Stimulated activated CD8-positive, alpha-beta memory T cell treated with anti-CD3 and anti-CD28 coated beads, Interleukin-4, amount 100 ng/mL, for 48 hours (primary cell): ENCODE measurements around the gene PIPOX.

Experiments
- DNase-seq: peaks from one replicate; pipeline ENCODE4 v3.0.0-alpha.2; 2020

The PIPOX gene

GRCh38 chr17:29103341-29103740 is 60.4 kb downstream of the PIPOX start:
- no peak for DNase-seq
